ENCODE data around the gene AAMP.

AAMP gene

DNA sequence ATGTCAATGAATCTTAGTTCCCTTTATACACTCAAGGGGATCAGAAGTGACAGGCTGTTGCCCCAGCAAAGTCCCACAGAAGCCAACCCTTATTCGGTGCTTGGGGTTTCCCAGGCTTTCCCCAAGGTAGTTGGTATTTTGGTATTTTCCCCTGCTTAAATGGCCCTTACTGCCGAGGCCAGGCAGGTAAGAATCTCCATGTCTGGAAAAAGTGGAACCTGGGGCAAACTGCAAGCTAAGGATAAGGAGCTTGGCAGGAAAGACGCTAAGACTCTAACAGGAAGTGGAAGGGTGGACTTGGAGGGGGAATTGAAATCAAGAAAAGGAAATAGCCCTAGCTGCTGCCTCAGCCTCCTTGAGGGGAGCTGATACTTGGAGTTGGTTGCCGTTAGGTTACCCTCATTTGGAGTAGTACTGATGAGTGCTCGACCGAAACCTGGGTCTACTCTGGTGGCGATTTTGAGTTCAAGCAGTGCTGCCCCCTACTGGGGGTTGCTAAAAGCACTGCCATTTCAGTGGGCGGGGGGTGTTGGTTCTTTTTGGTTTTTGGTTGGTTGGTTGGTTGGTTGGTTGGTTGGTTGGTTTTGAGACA lies 12.5 kb downstream of the AAMP start:
- no peak for DNase-seq

DNA sequence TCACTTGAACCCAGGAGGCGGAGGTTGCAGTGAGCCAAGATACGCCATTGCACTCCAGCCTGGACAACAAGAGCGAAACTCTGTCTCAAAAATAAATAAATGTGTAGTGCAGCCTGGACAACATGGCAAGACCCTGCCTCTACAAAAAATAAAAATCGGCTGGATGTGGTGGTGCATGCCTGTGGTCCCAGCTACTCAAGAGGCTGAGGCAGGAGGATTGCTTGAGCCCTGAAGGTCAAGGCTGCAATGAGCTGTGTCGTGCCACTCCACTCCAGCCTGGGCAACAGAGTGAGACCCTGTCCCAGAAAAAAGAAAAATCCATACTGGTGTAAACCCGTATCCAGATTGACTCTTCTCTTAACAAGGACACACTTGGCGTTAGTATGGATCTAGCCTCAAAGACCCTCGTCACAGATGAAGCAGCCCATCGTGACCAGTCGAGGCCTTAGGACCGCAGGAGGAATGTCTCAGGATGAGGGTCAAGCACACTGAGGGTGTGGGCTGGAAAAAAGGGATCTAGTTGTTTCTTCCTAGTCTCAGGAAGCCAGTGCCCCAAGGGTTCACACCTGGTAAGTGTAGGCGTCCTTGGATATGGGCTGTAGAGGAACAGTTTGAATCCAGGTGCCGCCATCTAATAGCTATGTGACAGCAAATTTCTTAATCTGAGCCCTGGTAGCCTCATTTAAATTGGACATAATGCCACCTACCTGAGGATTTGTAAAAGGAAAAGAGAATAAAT lies 13.2 kb downstream of the AAMP start:
- no peak for DNase-seq

- no peak for DNase-seq
These were observed 14.5 kb downstream of the AAMP start for GRCh38 chr2:218255446-218255845.

DNA sequence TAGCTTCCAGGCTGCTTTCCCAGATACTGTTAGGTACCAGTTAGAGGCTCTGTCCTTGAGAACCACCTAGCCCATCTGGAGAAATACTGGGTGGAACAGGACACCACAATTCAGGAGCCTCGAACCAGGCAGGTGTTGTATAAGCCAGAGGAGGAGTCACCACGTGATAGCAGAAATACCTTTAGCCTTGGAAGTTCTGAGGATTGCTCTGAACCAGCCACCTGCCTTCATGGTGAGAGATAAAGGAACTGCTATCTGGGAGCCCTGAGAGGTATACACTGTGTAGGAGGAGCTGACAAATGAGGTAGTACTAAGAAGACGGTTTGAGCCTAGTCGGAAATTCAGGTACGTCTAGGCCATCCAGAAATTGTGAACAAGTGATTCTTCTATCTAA lies 16.7 kb downstream of the AAMP start:
- no peak for DNase-seq

DNA sequence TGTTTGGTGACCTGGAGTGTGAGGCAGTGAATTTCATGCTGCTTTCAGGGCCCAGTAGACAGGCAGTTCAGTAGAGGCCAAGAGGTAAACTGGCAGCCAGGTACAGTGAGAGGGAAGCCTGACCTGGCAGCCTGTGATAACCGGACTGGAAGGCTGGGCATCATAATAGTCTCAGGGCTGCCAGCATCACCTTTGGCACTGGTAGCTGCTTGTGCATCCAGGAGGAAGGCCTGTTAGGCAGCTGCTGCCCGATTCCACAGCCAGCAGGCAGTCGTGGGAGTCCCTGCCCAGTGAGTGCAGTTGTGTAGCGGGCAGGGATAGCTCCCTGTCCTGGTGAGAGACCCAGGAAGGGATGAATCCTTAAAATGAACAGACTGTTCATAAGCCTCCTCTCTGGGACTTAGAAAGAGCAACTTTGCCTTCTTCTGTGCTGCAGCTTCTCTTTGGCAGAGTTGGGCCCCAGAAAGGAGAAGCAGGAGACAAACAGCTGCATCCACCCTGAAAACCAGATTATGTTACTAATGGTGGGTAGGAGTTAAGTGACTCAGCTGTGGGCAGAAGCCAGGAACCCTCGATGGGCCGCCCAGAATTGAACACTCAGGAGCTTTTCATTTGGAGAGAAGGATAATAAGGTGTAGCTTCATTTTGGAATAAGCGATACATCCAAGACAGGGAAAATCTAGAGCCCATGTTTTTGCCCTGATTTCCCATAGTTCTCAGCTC lies 17.3 kb downstream of the AAMP start:
- DNase-seq = no peak

DNA sequence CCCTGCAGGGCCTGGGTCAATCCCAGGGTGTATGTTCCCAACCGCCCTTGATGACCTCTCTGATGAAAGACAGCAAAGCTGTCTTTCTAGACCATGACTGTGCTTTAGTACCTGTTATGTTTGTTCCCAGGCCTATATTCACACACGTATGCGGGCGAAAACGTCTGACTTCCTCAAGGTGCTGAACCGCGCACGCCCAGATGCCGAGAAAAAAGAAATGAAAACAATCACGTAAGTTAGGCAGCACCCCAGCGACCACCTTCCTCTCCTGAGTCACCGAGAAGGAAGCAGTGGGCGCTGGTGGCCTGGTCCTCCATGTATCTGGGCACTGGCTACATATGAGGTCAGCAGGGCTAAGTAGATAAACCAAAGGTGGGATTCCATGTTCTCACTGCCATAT lies 20.2 kb downstream of the AAMP start:
- no peak for DNase-seq

- DNase-seq = no peak
These were observed 24.7 kb downstream of the AAMP start for GRCh38 chr2:218245214-218245613.

DNA sequence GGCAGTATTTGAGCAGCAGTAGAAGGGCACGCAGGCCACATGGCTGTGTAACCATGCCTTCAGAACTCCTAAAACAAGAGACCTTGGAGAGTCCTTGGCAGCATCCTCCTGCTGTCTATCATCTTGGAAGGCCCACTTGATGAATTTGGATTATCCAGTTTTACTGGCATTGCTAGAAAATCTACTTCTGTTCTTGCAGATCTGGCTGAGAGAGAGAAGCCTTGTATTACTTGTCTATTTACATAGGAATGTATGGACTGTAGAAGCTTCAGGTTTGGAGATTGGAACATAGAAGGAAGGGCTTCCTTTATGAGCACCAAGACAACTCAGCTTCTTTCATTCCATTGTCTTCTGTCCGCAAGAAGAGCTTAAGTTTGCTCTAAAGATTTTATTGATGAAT lies 25.3 kb downstream of the AAMP start:
- DNase-seq = no peak

GRCh38 chr2:218244204-218244603 lies 25.7 kb downstream of the AAMP start:
- no peak for DNase-seq

DNA sequence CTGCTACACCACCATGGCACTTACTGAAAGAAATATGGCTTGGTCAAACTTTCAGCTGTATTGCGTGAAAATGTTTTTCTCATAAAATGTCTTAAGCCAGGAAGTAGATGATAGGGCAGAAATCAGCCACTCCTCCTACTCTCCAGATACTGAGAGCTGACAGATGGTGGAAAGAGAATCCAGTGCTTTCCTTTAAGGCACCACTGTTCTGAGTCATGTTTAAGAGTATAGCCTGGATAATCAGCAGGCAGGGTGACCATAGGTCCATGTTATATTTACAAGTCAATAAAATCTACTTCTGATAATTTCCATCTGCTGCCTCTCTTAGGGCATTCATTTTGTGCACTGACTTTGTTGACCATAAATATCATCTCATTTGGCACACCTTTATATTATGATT lies 31.1 kb downstream of the AAMP start:
- DNase-seq = no peak

DNA sequence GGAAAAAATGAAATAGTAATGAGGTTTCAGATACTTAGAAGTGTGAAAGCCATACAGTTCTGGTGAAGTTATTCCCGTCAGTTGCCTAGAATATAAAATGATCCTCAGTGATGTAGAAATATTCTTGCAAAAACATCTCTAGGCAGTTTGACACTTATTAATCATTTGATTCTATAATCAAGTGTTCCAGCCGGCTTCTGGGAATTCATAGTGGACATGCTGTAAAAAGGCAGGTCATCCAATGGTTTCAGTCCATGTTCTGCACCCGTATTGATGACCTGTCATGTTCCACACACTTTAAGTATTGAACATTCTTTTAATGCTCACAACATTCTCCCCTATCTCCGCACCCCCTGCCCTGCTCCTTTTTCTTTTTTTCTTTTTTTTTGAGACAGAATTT lies 33.1 kb downstream of the AAMP start:
- no peak for DNase-seq

DNA sequence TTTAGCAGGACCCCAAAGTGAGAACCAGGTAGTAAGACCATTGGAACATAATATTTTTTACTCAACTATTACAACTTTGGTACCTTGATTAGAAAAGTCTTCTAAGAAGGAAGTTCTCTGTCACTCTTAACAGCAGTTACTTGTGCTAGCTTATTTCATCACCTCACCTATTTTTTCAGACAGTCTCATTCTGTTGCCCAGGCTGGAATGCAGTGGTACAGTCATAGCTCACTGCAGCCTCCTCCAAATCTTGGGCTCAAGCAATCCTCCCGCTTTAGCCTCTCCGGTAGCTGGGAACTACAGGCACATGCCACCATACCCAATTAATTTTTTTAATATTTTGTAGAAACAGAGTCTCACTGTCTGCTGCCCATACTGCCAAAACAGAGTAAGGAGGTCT lies 34.9 kb downstream of the AAMP start:
- DNase-seq = no peak

DNA sequence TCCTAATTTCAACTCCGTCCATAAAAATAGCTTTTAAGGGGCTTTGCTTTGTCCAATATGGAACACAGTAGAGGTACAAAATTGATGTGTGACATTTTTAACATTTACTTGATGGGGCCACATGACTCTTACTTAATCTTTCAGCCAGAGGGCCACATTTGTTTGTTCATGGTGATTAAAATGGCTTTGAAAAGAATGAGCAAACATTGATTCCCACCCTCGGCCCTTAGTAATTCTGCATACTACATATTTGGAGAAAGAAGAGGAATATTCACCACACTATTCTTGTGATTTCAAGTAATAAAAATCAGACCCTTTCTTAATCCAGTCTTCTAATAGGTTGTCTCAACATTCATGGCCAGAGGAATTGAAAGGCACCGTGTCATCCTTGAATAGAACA lies 35.4 kb downstream of the AAMP start:
- no peak for DNase-seq

DNA sequence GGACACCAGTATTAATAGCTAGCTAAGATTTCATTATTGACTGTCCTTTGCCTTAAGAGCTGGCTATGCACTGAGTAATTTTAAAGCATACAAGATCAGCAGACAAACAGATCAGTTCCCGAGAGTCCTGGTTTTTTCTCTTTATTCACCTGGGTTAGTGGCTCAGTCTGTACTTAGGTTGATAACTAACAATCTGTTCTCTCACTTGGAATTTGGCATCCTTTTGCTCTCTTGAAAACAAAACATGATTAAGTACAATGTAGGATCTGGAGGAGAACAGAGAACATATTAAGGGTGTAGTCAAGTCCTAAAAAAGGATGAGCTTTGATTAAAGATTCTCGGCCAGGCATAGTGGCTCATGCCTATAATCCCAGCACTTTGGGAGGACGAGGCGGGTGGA lies 36.4 kb downstream of the AAMP start:
- no peak for DNase-seq

GRCh38 chr2:218230882-218231281 lies 39.1 kb downstream of the AAMP start:
- no peak for DNase-seq

GRCh38 chr2:218229851-218230250 lies 40.1 kb downstream of the AAMP start:
- no peak for DNase-seq

- DNase-seq = no peak
These were observed 40.7 kb downstream of the AAMP start for GRCh38 chr2:218229239-218229638.

- no peak for DNase-seq
These were observed 41.4 kb downstream of the AAMP start for GRCh38 chr2:218228366-218229090.

DNA sequence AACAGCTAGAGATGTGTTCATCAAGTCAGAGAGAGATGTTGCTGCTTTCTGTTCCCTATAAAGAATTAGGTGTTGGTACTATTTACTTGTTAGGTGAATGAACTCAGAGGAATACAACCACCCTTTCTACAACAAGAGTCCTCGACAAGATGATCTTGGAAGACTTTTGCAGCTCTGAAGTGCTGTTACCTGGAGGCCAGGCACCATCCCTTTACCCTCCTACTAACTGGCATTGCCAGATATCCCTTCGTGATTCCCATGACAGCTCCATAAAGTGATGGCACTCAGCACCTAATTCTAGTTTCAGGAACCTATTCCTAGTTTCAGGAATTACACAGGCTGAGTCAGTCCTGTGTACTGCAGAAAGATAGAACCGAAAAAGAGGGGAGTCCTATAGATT lies 43.0 kb downstream of the AAMP start:
- no peak for DNase-seq

DNA sequence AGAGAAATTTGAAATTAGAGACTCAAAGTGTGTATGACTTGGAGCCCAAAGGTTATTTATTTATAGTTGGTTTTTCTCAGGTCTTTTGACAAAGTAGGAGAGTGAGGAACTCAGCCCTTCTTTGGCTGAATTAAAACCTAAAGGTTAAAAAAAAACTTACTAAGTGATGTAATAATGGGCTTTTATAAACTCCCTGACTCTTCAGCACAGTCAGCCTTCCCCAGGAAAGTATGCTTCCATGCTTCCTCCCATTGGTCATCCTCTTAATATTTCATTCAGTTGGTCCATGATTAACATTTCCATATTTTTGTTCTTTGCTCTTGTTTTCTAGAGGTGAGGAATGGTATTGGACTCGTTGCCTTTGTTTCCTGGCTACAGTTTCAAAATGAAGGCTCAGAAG lies 45.8 kb downstream of the AAMP start:
- DNase-seq = no peak

DNA sequence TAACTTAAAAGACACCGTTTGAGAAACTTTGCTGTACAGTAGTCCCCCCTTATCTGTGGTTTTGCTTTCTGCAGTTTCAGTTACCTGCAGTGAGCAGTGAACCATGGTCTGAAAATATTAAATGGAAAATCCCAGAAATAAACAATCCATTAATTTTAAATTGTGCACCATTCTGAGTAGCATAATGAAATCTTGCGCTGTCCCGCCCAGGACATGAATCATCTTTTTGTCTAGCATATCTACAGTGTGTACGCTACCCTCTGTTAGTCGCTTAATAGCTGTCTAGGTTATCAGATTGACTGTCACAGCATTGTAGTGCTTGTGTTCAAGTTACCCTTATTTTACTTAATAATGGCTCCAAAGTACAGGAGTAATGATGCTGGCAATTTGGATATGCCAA lies 46.9 kb downstream of the AAMP start:
- DNase-seq = no peak

DNA sequence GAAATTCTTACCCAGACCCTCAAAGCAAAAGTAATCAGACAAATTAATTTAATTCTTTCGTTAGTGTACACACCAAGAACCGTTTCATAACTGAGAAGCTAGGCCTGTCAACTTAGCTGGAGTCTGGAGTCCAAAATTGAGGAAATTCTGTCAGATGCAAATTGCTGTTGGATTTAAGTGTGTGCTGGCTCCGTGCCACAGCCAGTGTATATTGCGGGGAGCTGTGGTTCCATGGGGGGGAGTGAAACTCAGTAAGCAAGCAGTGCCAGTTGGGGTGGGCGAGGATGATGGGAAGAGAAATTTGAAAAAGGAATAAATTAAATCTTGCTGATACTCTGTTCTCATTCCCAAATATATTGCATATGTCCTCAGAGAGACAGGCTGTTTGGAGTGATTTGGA lies 48.9 kb downstream of the AAMP start:
- DNase-seq = no peak

- DNase-seq = no peak
These were observed 50.0 kb downstream of the AAMP start for GRCh38 chr2:218219934-218220333.

Data from NCI-H187 treated with DMSO at 0.1 percent for 48 hours (cell line).